NCI-H1048 (cell line): ENCODE measurements around the gene PRPF6.

Source experiments
- DNase-seq: peaks from one replicate; lab custom pipeline; 2025; lab: John Stamatoyannopoulos, UW

The PRPF6 gene, protein sequence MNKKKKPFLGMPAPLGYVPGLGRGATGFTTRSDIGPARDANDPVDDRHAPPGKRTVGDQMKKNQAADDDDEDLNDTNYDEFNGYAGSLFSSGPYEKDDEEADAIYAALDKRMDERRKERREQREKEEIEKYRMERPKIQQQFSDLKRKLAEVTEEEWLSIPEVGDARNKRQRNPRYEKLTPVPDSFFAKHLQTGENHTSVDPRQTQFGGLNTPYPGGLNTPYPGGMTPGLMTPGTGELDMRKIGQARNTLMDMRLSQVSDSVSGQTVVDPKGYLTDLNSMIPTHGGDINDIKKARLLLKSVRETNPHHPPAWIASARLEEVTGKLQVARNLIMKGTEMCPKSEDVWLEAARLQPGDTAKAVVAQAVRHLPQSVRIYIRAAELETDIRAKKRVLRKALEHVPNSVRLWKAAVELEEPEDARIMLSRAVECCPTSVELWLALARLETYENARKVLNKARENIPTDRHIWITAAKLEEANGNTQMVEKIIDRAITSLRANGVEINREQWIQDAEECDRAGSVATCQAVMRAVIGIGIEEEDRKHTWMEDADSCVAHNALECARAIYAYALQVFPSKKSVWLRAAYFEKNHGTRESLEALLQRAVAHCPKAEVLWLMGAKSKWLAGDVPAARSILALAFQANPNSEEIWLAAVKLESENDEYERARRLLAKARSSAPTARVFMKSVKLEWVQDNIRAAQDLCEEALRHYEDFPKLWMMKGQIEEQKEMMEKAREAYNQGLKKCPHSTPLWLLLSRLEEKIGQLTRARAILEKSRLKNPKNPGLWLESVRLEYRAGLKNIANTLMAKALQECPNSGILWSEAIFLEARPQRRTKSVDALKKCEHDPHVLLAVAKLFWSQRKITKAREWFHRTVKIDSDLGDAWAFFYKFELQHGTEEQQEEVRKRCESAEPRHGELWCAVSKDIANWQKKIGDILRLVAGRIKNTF

DNA sequence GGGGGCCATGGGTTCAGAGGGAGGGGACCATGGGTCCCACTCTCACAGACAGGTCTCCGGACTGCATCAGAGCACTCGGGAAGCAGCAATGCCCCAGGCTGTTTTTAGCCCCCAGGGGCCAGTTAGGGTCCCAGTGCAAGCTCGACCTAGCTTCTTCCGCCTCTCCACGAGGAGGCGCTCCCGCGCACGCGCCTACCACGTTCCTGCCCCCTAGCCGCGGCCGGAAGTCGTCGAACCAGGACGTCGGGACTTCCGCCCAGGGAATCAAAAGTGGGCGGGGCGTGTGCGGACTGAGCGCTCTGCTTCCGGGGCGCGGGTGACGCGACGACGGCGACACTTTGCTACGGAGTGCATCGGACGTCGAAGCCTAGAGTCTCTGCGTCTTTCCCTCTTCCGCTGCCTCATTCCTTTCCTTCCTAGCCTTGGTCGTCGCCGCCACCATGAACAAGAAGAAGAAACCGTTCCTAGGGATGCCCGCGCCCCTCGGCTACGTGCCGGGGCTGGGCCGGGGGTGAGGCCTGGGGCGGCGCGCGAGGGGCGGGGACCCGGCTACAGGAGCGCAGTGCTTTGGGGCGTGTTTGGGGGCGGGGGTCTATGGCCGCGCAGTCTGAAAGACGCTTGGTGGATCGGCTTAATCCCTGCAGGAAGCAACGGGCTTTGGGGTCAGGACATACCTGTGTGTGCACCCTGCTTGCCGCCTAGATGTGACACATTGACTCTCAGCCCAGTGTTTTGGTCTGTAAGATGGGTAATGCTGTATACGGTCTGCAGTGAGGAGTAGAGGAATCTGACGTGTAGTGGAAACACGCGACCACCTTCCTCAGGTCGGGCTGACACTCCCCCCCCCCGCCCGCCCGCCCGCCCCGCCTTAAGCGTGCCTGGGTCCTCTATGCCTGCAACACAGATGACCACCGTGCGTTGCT lies at the start of gene PRPF6:
Gene PRPF6 (plus strand): TSS at position 327 of the 923 bp plus-strand sequence. CDS start 114 bp downstream, at position 441.
- DNase-seq, result peak; percentile 95

DNA sequence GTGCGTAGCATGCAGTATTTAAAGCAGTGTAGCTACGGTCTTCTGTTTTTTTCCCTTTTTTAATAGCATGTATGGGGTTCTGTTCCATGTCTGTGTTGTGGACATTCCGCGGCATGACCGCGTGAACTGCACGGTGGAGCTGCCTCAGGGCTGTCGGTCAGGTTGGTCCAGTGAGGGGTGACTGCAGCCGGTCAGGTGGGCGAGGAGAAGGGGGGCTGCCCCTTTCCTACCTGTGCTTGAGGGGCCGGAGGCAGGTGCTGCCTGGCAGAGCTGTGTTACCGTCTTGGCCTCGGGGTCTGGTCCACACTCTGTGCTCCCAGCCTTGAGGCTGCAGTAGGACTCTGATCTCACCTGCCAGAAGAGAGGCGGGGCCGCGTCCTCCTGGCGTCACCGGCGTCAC lies 49.2 kb upstream of the PRPF6 start:
- no peak for DNase-seq

DNA sequence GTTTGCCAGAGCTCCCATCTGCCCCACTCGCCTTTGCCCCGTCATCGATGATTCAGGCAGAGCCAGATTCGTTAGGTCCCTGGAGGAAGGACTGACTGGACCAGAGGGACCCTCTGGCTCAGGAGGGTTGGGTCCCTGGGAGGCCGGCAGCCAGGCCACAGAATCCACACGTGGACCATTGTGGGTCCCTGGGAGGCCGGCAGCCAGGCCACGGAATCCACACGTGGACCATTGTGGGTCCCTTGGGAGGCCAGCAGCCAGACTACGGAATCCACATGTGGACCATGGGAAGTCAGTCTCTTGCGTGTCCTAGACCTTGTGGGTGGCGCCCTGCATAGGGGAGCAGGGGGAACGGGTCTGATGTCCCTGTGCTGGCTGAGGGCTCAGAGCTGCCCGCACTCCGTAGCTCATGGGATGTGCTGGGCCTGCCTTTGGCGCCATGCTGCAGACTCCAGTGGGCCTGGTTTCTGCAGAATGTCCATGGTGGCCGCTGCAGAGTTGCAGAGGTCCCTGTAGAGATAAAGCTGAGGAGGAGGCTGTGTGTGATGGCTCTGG lies 48.2 kb upstream of the PRPF6 start:
- DNase-seq, result no peak

DNA sequence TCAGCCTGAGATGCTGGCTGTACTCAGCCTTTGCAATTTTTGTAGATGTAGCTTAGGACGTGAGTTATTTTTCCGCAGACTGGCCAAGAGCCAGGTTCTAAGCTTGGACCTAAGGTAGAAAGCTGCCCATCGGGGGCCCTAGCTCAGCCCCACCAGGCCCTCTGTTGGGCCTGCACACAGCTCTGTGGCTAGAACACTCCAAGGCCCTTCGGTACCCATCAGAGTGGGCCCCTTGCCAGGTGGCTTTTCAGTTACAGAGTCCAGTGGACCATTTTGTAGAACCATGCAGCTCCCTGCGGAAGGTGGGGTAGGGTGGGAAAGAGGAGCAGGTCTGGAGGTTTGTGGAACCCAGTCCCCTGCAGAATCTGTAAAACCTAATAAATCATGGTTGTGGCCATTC lies 47.3 kb upstream of the PRPF6 start:
- DNase-seq, result no peak

DNA sequence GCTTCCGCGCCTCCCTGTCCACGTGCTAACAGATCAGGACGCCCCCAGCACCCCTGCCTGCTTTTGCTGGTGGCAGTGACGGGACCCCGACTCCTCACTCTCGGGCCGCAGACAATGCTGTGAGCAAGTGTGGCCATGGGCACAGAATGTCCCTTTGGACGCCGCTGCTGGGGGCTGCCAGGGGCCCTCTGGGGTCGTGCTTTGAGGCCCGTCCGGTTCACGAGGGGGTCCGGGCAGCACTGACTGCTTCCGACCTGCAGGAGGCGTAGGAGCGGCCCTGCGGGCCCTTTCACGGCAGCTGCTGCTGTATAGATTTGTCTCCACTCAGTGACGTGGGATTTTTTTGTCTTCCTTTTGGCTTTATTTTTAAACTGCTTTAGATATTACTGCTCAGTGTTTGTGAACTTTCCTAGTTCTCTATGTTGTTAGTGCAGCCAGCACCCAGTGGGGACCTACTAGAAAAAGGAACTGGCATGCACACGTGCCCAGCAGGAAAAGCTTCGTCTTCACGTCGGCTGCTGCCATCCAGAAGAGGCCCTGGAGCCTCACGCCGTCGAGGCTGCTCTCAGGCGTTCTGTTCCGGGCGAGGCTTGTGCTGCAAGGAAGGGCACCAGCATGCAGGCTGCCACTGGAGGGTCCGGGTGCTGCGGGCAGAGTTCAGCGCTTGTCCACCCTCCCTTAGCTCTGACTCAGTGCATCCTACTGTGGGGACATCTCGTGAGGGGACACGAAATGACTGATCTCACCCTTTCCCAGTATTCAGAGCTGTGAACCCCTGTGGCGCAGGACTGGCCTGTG lies 46.5 kb upstream of the PRPF6 start:
- DNase-seq, result no peak

DNA sequence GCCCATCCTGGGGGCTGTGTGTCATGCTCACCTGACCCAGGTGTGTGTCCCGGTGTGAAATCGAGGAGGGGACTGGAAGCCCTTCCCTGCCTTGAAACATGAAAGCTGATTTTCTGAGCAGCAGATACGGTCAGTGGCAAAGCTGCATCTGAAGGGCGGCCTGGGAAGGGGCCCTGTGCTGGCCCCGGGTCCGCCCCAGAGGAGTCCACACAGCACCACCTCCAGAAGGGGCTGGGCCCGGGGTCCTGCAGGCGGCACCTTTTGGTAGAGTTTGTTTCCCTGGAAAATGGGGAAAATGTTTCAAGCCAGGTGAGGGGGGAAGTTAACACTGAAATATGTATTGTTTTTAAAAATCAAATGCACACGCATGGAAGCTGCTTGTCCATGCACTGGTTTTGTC lies 45.5 kb upstream of the PRPF6 start:
- DNase-seq, result no peak

DNA sequence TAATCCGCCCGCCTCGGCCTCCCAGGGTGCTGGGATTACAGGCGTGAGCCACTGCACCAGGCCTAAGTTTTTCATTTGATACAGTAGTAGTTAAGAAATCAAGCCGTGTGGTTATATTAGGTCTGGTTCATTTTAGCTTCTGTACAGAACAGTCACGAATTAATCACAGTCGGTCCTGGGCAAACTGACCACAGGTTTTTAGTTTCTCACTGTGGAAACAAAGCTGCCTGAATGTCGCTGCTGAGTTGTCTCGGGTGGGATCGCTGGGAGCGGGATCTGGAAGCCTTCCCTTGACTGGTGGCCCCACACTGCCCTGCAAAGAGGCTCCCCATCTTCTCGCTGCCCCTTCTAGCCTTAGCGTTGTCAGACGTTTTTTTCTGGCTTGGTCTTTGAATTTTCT lies 43.3 kb upstream of the PRPF6 start:
- no peak for DNase-seq

DNA sequence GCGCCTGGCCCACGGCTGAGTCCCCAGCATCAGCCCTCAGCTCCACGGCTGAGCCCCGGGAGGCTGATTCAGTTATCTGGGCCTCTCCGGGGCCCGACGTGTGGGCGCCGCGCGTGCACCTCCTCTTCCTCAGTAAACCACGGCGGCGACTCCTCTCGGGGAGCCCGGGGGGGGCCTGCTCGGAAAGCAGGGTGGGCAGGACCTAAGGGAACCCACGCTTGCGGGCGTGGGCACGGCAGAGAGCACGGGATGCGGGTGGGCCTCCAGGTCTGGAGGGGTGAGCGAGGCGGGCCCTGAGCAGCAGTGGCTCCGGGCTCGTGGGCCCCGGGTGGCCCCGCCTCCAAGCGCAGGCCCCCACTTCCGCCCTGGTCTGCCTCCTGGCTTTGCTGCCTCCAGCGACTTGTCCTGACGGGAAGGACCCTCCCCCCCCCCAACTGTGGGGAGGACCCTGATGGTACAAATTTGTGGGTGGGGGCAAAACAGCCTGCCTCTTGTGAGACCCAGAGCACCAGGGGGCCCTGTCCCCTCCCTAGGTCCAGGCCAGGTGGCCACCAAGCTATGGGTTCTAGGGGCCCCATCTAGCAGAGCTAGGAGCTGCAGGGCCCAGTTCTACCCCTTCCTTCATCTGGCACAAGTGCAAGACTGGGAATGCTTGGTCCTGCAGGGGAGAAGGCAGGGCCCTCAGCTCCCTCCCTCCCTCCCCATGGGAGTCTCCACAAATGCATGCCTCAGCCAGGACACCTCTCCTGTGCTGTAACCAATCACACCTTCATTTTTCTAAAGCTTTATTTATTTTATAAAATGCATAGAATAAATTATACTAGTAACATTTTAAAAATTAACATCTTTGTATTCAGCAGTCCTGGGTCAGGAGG lies 41.6 kb upstream of the PRPF6 start:
- DNase-seq, result no peak

DNA sequence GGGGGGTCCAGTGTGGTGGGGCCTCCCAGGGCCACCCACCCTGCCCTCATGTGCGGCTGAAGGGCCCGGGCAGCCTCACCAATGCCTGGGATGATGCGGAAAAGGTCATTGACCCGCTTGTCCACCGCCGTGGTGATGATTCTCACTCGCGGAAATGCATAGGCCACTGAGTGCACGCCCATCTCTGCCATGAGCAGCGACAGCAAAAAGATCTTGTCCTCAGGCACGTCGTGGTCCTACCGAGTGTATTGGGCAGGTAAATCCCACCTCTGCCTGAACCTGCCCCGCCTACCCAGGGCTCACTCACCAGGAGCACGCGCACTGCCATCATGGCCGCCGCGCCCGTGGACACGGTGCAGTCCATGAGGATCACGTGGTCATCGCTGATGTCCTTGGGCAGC lies 40.9 kb upstream of the PRPF6 start:
- DNase-seq, result no peak

DNA sequence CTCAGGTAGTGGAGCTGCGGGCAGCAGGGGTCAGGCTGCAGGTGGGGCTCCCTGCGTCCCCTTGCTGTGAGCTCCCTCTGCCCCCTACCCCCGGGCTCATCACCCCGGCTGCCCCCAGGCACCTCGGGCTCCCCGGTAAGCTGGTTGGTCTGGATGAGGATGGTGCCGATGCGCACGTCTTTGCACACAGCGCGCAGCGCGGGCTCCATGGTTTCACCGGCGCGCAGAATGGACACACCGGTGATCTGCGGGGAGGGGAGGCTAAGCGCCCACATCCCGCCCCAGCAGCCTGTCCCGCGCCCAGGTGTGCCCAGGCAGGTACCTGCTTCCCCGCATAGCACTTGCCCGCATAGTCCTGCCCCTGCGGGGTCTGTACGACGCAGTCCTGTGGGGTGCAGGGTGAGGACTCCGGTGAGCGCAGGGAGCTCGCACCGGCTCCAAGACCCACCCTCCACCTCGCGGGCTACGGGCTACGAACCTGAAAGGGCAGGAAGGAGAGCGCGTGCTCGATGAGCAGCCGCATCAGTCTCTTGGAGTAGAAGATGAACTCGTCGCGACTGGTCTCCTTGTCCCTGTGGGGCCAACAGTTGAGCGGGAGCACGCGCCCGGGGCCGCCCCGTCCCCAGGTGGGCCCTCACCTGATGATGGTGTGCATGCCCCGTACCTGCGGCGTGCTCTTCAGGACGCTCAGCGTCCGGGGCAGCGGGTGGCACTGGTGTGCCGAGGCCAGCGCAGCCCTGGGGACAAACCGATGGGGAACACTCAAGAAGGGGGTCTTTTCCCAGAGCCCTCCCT lies 40.3 kb upstream of the PRPF6 start:
- DNase-seq, result no peak

DNA sequence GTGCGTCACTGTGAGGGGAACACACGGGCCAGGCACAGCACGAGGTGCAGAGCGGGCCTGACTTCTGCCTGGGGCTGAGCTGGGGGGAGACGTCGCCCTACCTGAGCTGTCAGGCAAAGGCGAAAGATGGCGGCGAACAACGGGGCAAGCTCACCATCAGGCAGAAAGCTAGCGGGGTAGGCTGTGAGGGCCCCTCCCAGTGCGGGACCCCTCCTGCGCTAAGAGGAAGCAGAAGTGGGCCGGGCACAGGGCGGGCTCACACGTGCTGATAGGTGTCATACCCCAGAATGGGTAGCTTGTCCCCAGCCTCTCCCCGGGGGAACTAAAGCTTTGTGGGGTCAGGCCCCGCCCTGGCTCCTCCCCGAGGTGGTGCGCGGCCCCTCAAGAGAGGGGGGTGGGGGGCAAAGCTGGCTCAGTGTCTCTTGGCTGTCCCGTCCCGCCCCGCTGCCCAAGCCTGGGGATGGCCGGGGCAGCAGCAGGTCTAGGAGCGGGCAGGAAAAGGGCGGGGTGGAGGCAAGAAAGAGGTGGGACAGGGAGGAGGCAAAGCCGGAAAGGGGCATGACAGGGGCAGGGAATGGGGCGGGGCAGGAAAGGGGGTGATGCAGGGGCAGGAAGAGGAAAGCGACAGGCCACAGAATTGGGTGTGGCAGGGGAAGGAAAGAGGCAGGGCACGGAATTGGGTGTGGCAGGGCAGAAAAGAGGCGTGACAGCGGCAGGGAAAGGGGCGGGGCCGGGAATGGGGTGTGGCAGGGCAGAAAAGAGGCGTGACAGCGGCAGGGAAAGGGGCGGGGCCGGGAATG lies 39.5 kb upstream of the PRPF6 start:
- DNase-seq, result peak; percentile 32

DNA sequence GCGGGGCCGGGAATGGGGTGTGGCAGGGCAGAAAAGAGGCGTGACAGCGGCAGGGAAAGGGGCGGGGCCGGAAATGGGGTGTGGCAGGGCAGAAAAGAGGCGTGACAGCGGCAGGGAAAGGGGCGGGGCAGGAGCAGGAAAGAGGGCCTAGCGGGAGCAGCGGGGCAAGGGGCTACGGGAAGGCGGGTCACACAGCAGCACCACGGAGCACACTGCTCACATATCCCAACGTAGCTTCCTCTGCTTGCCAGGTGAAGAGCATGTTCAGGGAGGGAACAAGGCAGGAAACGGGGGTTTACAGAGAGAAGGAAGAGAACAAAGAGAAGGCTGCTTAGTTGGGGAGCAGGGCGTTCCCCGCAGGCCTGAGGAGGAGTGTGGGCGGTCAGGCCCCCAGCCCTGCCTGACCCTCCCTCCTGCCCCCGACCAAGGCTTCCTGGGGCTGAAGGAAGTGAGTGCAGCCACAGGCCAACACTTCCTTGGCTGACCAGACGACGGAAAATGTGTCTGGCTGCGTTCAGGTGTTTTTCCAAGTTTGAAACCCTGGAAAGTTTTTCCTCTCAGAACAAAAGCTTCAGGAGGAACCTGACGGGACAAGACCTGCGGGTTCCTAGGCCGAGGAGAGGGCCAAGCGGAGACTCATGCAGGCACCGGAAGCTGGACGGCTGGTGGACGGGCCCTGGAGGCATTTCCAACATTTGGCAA lies 38.5 kb upstream of the PRPF6 start:
- peak; percentile 15 for DNase-seq

DNA sequence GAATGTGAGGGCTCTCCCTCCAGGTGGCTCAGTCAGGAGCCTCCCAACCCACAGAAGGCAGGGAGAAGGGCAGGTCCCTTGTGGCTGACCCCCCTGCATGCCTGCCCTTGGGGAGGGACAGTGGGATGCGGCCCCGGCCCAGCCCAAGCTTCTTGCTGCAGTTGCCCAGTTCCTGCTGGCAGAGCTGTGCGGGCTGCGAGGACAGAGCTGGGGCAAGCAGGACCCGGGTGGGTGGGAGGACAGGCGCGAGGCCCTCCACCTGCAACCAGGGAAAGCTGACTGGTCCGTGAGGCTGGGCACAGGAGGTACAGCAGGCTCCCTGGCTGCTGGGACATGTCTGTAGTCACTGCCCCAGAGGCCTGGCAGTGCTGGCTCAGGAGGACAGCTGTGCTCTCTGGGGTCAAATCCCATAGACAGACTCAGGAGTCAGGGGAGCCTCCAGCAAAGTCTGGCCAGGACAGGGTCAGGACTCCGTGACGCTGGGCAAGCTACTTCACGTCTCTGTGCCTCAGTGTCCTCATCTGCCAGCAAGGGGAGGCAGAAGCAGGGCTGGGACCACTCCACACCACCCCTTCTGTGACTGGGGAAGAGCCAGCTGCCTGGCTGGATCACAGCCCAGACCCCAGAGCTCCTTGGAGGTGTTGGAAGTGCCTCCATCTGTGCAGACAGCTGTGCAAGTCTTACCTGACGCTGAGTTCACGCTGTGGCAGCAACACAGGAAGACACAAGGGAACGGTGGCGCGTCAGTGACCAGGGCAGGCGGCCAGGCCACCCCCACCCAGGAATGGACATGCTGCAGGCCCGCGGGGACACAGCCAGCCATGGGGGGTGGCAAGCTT lies 37.7 kb upstream of the PRPF6 start:
- DNase-seq, result no peak

DNA sequence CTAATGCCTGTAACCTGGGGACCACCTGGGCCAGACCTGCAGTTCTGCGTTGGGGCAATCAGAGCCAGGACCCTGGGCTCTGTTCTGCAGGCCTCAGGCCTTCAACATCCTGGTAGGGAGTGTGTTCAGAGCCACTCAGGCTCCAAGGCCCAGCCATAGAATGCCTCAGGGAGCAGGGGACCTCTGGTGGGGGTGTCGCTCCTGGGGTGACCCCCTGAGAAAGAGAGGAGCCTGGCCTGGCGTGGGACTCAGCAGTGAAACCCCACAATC lies 37.2 kb upstream of the PRPF6 start:
- no peak for DNase-seq

DNA sequence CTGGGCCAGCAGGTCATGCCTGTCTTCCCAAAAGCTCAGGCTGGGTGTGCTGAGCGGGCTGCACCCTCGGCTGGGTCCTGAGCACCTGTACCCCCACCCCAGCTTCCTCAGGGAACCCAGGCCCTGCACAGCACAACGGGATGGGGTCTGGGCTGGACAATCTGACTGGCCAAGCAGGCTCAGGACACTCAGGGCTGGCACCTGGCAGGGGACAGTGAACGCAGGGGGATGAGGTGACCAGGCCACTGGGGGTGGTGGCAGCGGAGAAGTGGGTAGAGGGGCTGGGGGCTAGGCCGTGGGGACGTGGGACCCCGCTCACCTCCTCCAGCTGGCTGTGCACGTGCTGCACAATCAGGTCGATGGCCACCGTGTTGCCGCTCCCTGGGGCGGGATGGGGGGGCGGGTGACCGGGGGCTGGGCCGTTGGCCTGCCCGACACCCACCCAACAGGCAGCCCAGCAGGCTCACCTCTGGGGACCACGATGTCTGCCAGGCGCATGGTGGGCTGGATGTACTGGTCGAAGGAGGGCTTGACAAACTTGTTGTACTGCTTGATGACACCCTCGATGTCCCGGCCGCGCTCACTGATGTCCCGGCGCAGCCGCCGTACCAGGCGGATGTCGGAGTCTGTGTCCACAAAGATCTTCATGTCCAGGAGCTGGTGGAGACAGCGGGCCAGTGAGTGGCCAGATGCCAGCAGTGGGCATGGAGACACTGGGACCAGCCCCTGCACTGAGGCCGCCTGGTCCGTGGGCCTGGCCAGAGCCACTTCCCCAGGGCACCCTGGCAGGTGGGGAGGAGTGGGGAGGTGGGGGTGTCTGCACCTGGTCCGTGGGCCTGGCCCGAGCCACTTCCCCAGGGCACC lies 36.6 kb upstream of the PRPF6 start:
- no peak for DNase-seq
